Occipital lobe (tissue), 2 donors: ENCODE measurements around the gene TMEM164. TPM values are rescaled to one million over a fixed set of nuclear protein-coding genes. Genes with fewer than 3 reads are reported as not detected.

ENCODE experiments used
- DNase-seq: peaks from one replicate; lab custom pipeline; 2025; lab: John Stamatoyannopoulos, UW
- total RNA-seq: library from RNA; depleted of rRNA; stranded (reverse); fragments of >200 nt; gene quantifications from one replicate; pipeline ENCODE4 v1.2.3, GENCODE V29; 2014

The TMEM164 gene
- total RNA-seq, 1 donor from 2014 or later = 11.7 TPM

DNA sequence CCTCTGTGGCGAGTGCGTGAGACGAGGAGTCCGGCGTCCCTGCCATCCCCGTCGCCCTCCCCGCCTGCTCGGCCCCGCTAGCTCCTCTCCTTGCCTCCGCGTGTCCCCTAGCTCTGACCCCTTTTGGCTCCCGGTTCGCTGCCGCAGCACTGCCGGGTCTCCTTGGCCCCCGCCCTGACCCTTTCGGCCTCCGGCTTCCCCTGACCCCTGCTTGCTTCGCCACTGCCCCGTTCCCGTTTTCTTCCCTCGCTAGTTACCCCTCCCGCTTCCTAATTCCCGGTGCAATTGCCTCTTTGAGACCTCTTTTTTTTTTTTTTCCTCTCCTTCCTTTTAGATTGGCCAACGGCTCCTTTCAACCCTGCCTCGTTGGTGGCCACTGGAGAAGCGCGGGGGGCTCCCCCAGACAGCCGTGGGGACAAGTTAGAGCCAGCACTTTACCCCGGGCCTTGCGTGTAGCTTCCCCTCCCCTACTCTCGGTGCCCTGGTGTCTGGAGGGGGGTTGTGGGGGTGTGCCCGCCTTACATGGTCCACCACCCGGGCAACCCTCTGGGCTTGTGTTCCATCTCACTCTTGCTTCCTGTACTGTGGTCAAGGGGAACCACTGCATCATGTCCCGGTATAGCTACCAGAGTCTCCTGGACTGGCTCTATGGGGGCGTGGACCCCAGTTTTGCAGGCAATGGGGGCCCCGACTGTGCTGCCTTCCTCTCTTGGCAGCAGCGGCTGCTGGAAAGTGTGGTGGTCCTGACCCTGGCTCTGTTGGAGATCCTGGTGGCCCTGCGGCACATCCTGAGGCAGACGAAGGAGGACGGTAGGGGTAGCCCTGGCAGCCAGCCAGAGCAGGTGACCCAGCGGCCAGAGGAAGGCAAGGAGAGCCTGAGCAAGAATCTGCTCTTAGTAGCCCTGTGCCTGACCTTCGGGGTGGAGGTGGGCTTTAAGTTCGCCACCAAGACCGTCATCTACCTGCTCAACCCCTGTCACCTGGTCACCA, 548 bp downstream of the TMEM164 start:
- no peak for DNase-seq

DNA sequence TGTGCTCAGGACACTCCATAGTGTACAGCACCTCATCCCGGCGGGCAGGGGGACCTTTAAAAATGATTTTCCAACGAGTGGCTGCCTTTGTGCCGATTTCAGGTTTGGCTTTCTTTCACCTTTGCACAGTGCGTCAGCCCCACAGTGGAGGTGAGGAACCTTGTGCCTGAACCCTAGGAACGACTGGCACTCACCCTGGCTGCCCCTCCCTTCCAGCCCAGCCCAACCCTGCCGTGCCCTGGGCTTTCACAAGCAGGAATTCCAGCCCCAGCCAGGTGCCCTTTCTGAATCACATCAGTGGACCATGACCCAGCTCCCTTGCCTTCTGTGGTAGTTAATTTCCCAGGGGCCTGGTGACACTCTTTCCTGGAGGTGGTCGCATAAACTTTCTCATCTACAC, 1.3 kb downstream of the TMEM164 start:
- DNase-seq = no peak

DNA sequence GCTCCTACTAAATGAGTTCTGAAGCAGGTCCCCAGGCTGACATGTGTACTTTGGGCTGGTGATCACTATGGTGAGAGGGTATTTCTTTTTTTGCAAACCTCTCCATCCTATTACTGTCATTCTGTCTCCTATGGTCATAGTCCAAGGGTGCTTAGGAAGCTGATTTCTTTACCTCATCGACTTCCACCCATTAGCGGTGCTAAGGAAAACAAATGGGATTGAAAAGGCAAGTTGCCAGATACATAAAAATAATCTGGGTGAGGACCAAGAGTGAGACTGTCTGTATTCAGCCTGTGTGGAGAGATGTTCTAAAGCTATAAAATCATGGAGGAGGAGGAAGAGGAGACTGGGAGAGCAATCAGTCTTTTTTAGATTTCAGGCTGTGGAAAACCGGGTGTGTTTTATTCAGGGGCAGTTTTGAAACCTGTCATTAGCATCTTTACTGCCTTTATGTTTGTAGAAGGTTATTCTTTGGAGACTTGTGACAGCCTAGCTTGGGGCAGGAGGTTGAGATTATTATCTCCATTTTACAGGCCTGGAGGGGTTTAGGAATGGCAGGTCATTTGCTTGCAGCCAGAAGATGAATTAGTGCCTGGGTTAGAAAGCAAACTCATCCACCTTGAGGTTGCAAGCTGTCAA, 1.9 kb downstream of the TMEM164 start:
- DNase-seq = no peak

DNA sequence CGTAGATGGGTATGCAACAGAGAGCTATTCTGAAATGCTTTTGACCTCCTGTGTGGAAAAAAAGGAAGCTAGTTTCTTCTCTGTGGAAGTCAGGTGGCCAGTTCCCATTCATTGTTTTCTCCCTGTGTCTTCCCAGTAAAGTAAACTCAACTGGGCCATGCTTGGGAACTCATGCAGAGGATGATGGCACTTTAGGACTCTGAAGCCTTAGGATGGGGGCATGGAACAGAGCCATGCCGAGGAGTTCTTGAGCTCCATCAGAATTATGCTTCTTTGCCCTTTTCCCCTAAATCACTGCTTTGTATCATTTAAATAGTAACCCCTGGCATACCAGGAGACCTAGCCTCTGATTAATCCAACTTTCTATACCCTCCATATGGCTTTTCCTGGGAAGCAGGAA, 3.2 kb downstream of the TMEM164 start:
- no peak for DNase-seq

DNA sequence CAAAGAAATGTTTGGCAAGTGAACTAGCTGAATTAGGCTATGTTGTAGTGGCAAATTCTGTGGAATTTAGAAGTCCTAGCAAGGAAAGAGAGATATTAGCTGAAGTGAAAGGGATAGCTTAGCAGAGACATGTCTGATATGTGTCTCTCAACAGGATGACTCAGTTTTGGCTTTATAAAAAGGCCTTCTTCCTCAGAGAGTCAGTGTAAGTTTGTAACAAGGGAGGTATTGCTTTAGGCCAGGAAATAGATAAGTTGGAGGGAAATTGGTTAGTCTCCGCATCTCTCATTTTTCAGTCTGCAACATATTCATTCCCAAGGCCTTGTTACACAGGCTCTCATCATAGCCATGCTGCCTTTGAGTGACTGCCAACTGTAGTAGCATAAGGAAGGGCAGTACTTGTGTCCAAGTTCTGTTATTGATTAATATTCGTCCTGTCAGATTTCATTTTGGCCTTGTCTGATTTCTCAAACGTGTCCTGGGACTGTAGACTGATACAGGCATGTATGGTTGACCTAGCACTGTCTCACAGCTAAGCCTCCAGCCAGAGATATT, 4.0 kb downstream of the TMEM164 start:
- no peak for DNase-seq

DNA sequence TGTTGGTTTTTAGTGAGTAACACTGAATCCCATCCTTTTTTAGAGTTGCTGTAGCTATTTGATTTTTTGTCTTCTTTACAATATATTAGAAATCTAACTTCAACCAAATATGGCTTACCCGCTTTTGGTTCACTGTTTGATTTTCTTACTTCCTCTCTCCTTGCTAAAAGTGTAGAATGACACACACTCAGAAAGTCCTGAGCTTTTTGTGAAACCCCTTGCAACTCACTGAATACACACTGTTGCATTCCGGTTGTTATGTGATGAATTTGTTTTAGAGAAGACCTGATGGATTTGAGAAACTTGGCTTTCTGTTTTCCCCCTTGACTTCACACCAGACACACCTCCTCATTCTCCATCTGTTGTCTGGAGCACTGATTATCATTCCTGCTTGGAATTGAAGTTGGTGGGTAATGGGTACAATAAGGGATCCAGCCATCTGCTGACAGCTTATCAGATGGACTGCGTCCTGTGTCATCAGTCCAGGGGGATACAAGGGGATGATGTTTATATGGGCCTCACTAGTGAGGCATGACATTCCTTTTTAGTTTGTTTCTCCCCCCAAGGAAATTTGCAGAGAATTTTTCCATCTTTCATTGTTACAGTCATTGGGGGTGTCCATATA, 5.2 kb downstream of the TMEM164 start:
- DNase-seq = no peak

DNA sequence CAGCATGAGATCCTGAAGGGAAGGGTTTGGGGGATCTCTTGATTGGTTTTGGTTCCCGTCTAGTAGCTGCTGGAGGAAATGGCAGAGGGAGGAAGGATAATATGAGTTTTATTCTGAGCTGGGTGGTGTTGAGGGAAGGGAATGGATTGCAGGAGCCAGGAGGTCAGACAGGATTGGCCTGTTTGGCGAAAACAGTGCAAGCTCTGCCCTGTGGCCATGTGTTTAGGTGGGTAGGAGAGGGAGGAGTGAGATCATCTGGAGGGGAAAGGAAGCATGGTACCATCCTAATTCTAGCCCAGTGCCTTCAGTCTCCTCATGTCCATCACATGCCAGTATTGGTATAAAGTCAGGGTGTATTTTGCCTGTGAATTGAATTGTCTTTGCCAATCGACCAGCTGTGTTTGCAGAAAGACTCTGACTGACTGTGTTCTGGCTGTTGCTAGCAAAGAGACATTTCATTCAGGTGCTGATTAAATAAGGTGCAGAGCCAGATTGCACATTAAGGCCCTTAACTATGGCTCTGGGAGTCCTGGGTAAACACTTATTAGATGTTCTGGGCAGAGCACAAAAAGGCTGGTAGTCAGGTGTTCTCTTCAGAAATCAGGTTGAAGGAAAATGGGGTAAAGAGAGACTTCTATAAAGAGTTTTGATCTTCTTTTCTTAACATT, 10.0 kb downstream of the TMEM164 start:
- no peak for DNase-seq

DNA sequence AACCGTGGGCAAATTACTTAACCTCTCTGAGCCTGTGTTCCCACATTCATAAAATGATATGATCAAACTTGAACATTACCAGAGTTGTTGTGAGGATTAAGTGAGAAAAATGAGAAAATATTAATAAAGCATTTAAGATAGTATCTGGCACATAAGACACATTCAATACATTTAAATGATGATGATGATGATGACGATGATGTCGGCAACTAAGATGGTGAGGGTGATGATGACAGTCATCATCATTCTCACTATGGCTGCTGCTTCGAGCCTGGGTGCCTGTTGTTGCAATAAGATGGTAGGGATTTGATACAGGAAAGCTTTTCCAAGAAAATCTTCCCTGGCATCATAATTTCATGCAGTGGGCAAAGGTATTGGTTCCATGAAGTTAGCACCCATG, 11.1 kb downstream of the TMEM164 start:
- DNase-seq = no peak

DNA sequence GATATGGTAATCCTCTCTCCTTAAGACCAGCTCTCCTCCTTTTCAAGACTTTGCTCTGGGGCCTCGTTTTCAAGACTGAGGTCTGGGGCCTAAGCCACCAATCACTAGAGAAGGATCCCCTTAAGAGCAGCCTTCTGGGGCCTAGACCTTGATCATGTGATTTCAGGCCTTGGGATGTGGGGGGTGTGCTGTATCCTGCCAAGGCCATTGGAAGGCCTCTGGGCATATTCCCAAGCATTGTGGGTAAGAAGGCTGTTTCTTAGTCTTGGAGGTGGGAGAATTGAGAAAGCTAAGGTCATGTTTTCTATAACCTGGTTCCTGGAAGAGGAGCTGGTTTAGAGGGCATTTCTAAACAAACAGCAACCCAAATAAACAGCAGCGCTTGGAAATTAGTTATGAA, 12.1 kb downstream of the TMEM164 start:
- no peak for DNase-seq

DNA sequence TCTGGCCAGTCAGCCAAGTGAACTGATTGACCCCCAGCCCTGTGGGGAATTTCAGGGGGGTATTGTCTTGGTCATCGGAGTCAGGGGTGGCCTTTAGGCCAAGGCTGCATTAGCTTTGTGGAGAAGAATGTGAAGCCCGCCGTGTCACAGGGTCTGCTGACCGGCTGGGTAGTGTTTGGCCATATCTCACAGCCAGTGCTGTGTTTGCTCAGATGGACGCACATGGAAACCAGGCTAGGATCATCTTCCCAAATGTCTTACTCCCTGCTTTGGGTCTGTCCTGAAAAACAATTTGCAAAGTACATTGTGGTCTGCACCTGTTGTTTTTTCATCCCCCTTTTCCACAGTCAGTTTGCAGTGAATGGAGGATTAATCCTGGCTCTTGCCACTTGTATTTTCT, 13.0 kb downstream of the TMEM164 start:
- no peak for DNase-seq

DNA sequence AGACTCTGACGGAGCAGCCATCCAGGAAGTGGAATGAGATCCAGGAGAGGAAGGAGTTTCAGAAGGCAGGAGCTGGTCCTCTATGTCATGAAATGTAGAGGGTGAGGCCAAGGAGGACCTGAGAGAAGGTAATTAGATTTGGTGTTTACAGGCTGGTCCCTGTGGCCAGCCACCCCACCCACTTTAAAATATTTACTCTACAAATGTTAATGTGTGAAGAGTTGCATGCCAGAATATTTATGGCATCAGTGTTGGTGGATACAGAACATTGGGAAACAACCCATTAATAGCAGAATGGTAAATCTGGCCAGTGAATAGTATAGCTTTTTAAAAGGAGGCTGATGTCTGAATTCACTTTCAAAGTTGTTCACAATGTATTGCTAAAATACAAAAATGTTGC, 17.6 kb downstream of the TMEM164 start:
- no peak for DNase-seq

DNA sequence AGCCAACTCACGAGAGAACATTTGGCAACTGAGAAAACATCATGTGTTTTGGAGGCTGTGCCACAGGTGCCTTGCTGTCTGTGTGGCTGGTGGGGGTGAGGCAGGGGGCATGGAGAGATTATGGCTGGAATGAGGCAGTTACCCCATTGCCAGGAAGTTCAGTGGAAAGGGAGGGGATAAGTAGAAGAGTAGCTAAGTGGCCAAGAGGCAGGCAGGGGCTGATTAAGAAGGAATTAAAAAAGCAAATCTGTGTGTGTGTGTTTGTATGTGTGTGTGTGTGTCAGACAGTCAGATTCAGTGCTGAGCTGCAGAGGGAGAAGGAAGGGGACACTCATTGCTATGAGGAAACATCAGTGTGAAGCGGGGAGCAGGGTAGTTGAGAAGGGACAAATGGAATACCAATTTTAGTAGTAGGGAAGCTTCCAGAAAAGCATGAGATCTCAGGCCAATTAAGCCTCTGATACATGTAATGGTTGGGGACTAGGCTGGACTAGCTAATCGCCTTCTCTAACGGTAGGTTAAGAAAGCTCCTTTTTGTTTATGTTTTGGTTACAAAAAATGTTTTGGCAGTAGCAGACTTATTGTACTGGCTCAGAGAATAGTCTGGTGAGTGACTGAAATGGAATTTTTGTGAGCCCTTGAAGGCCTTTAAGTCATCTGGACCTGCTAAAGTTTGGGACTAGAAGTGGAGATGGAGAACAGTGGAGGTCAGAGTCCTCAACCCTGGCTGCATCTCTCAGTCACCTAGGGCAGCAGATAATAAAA, 18.5 kb downstream of the TMEM164 start:
- DNase-seq = no peak

DNA sequence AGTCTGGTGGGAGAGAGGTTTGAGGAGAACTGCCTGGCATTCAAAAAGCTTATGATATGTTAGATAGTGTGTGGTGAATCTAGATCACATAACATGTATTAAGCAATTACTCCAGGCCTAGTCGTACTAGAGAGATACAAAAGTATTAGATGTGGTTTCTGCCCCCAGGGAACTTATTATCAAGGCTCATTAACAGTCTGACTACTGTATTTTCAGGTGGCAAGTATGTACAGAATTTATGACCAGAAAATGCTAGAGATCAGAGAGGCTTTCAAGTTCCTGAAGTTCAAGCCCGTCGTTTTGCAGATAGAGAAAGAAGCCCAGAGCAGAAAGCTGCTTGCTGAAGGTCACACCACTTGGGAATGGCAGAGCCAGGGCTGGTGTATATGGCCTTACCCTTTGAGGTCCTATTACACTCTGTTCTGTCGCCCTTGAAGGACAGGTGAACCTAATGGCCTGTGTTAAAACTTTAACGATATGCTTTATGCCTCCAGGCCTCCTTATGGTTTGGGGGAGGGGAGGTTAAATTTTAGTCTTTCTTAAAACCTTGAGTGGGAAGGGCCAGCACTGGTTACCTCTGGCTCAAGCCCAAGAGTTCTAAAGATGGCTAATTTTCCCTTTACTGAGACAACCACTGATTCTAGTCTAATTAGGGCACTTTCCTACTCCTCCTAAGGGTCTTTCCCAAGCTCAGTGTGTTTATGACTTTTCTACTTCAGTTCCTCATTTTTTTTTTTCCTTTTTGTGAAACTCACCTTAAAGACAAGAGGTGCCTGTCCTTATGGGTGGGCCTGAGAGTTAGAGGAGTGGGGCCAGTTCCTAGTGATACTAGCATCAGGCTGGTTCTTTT, 19.9 kb downstream of the TMEM164 start:
- DNase-seq = no peak

DNA sequence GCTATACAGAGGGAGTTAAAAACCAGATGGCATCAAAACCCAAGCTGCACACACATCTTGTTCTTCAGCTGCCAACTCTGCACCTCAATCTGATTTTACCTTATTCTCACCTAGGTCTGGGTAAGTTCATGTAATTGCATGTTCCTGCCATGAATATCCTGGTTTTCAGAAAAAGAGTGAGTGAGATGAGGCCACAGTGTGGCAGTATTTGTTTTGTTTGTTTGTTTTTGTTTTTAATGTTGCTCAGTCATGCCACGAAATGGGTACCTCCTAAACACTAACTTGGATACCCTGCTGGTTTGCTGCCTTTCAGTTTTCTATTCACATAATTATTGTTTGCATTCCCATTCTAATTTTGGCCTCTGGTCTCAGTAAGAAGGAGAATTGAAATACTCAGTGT, 22.5 kb downstream of the TMEM164 start:
- no peak for DNase-seq

DNA sequence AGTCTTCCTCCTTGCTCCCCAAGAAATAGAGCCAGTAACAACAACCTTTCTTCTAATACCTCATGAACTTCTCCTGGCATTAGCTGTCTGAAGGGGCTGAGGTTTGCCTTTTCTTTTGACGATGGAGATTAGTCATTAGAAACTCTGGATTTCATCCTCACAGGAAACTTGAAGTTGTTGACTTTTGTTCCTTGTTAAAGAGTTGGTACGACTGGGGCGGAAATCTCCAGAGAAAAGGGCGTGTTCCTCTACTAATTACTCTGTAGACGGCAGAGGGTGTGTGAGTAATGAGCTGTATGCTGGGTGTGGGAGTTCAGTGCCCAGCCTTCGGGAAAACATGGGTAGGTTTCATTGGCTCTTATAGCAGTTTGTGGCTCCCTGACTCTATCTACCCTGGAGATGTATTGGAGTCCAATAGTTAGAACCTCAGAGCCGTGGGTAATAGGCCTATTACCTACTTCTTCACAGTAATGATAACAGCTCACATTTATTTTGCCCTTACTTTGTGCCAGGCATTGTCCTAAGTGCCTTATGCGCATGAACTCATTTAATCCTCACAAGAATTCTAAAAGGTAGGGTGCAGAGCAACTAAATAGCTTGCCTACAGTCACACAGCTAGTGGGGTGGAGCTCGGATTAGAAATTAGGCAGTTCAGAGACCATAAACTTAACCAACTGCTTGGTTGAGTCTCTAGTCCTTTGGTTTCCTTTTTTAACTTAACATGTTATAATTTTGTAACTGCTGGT, 23.4 kb downstream of the TMEM164 start:
- DNase-seq = no peak

DNA sequence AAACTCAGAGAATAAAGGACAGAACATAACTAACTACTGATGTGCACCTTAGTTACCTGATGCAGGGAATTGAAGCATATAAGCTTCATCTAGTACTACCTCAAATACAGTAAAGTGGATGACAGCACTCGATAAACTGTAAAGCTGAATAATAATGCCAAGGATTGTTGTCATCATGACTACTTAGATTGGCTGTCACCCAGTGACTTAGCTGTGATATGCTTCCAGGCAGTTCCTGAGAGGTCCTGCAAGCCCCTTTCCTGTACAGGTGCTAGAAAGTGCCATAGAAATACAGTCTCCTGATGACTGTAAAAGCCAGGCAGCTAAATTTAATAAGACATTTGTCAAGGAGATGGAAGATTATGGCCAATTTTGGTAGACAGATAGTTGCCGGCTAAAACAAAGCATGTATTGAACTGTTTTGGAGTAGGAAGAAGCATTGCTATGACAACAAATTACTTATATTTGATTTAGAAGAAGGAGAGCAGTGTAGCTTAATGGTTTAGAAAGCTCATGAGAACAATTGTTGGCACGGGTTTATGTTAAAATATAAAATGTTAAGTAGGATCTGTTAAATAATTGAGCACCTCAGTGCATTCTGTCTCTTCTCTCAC, 29.7 kb downstream of the TMEM164 start:
- no peak for DNase-seq

DNA sequence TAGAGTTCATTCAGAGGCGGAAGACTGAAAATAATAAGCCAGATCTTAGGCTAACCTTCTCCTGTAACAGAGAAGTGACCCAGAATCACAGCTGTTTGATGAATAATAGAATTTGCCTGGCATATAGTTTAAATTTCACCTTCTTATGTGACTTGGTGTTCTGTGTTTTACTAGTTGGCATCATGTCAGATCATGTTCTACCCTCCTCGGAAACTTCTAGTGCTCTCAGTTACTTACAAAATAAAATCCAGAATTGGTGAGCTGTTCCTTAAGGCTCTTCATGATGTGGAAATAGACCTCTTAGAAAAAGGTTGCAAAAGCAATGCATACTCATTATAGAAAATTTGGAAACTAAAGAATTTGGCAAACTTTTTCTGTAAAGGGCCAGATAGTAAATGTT, 31.1 kb downstream of the TMEM164 start:
- no peak for DNase-seq

DNA sequence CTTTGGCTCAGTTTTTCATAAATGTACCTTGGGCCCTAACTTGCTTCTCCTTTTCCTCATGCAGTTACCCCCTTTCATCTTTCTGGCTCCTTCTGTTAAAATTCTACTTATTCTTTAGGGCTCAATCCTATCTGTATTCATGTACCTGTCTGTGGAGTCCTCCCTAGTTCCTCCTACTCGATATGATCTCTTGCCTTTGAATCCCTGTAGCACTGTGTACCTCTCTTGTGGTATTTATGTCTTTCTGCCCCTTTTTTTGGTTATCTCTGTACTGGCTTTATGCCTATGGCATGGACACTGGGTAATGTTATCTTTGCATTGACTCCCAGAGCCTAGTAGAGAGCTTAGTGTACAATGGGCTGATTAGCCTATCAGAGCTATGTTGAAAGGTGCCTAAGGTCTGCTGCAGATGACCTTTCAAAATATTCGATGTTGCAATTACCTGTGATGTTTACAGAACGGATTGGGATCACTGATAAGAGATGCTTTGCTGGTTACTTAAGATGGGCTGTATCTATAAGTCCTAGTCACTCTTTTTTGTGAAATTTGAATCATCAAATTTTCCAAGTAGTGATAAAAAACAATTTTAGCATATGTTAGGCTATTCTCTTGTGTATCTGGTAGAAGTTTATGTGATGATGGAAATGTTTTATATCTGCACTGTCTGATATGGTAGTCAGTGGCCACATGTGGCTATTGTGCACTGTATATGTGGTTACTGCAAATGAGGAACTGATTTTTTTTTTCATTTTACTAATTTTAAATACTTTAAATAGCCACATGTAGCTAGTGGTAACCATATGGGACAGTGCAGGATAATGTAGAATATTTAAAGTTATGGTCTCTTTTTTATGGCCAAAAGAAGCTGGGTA, 33.5 kb downstream of the TMEM164 start:
- no peak for DNase-seq
